ENCODE data around the gene FBXO31.

DNA sequence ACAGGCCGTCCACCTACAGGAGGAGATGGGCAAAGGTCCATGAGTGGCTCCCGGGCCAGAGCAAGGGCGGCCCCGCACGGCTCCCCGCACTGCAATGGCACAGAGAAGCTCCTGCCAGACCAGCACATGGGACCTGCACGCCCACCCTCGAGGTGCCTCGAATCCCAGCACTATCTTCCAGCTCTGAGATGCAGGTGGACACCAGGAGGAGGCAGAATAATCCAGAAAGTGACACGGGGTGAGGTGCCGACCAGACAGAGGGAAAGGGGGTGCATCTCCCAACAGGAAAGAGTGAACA is 39.9 kb downstream of the FBXO31 start:
- TF ChIP-seq POLR2A (IDR thresholded peaks at IDR 0.05; ENCODE audit: low read depth, low read length): no peak
- TF ChIP-seq POLR2AphosphoS5 (IDR thresholded peaks at IDR 0.05; ENCODE audit: insufficient read depth, low read depth, low read length): no peak
- TF ChIP-seq, protein P1, sequence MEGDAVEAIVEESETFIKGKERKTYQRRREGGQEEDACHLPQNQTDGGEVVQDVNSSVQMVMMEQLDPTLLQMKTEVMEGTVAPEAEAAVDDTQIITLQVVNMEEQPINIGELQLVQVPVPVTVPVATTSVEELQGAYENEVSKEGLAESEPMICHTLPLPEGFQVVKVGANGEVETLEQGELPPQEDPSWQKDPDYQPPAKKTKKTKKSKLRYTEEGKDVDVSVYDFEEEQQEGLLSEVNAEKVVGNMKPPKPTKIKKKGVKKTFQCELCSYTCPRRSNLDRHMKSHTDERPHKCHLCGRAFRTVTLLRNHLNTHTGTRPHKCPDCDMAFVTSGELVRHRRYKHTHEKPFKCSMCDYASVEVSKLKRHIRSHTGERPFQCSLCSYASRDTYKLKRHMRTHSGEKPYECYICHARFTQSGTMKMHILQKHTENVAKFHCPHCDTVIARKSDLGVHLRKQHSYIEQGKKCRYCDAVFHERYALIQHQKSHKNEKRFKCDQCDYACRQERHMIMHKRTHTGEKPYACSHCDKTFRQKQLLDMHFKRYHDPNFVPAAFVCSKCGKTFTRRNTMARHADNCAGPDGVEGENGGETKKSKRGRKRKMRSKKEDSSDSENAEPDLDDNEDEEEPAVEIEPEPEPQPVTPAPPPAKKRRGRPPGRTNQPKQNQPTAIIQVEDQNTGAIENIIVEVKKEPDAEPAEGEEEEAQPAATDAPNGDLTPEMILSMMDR (IDR thresholded peaks at IDR 0.05; ENCODE audit: extremely low read depth in 1 of 2, insufficient read depth in 1 of 2, low read depth in 1 of 2, low read length in 2 of 2): no peak
- TF ChIP-seq, protein P2, sequence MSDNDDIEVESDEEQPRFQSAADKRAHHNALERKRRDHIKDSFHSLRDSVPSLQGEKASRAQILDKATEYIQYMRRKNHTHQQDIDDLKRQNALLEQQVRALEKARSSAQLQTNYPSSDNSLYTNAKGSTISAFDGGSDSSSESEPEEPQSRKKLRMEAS (IDR thresholded peaks at IDR 0.05; ENCODE audit: insufficient read depth, insufficient read length): no peak
- TF ChIP-seq MYC (IDR thresholded peaks at IDR 0.05; ENCODE audit: low read depth, low read length): no peak

Measured in endothelial cell of umbilical vein (primary cell).